Measurements from ENCODE around the gene SLC30A2.

DNA sequence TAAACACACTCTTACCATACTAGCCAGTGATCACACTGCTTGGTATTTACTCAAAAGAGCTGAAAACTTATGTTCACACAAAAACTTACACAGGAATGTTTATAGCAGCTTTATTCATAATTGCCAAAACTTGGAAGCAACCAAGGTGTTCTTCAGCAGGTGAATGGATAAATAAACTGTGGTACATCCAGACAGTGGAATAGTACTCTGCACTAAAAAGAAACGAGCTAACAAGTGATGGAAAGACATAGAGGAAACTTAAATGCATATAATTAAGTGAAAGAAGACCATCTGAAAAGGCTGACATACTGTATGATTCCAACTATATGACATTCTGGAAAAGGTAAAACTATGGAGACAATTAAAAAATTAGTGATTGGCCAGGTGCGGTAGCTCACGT is 45.0 kb upstream of the SLC30A2 start:
- TF ChIP-seq, protein P1, sequence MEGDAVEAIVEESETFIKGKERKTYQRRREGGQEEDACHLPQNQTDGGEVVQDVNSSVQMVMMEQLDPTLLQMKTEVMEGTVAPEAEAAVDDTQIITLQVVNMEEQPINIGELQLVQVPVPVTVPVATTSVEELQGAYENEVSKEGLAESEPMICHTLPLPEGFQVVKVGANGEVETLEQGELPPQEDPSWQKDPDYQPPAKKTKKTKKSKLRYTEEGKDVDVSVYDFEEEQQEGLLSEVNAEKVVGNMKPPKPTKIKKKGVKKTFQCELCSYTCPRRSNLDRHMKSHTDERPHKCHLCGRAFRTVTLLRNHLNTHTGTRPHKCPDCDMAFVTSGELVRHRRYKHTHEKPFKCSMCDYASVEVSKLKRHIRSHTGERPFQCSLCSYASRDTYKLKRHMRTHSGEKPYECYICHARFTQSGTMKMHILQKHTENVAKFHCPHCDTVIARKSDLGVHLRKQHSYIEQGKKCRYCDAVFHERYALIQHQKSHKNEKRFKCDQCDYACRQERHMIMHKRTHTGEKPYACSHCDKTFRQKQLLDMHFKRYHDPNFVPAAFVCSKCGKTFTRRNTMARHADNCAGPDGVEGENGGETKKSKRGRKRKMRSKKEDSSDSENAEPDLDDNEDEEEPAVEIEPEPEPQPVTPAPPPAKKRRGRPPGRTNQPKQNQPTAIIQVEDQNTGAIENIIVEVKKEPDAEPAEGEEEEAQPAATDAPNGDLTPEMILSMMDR (IDR thresholded peaks at IDR 0.05; ENCODE audit: low read depth, low read length): no peak
- TF ChIP-seq EZH2phosphoT487 (IDR thresholded peaks at IDR 0.05; ENCODE audit: low read depth): no peak

Measured in OCI-LY3 (cell line).